Measurements from ENCODE around the gene TMEM222.

Gene TMEM222

DNA sequence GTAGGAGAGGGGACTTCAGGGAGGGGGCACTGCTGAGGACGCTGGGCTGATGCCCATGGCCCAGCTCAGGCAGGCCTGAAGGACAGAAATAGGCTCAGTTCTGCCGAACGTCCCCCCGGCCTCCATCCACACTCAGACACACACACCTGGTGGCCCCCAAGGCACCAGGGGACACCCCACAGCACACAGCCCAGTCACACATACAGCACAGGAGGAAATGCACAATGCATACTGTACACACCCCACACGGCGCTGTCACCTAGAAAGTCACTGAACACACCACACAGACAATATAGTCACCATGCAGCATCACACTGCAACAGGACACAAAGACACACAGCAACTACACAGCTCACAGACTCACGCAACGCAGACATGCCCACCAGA, 20.4 kb downstream of the TMEM222 start:
- DNase-seq (ENCODE audit: low read depth in 2 of 2) = no peak

DNA sequence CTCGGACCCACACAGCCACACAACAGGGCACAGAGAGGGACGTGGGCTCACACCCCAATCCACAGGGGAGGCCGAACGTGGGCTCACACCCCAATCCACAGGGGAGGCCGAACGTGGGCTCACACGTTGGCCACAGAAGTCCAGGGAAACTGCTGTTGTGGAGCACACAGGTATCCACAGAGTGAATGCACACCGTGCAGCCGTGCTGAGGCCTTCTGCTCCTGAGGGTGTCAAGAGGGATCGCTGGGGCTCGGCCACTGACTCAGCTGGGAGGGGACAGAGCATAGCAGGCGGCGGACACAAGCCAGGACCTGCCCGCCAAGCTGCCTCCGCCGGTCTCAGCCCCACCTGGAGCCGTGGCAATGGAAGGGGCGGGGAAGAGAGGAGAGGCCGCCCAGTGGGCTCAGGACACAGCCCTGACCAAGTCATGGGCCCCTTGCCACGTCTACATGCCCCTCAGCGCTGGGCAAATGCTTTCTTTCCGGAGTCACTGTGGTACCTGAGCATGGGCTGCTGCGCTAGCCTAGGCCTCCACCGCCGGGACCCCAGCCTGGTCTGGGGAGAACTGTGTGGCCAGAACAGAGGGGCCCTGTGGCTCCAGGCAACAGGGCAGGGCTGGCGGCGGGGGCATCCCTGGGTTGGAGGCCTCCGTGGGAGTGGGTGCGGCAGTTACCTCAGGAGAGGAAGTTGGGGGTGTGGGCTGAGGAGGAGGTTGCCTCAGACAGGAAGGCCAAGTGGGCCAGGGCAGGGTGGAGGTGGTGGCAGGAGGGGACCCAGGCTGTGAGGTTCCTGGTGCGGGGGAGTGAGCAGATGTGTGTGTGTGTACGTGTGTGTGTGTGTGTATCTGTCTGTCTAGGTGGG, 21.0 kb downstream of the TMEM222 start:
- DNase-seq (ENCODE audit: low read depth in 2 of 2) = peak; percentile 64 to 78

DNA sequence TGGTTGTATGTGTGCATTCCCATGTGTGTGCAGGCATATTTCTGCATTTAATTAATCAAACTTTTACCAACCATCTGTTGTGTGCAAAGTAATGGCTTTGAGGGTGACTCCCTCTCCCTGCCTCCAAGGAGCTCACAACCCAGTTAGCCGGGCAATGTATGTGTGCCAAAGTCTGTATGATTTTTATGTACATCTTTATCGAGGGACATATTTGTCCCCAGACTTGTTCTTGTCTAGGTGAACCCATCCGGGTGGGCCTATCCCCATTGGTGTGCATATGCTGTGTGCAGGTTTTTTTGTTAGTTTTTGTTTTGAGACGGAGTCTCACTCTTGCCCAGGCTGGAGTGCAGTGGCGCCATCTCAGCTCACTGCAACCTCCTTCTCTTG, 21.7 kb downstream of the TMEM222 start:
- DNase-seq (ENCODE audit: low read depth in 2 of 2) = no peak

DNA sequence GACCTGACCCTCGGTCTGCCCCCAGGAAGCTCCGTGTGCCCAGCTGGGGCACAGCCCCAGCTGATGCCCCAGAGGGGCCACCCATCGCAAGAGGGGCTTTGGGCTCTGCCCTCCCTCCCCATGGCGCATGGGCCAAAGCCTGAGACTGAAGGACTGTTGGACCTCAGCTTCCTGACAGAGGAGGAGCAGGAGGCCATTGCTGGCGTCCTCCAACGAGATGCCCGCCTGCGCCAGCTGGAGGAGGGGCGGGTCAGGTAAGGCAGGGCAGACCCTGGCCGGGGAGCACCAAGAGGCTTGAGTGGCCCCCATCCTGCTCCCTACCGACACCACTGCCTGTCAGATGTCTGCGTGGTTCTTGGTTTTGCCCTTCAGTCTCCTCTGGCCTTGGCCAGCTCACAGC, 23.3 kb downstream of the TMEM222 start:
- no peak for DNase-seq (ENCODE audit: low read depth in 2 of 2)

DNA sequence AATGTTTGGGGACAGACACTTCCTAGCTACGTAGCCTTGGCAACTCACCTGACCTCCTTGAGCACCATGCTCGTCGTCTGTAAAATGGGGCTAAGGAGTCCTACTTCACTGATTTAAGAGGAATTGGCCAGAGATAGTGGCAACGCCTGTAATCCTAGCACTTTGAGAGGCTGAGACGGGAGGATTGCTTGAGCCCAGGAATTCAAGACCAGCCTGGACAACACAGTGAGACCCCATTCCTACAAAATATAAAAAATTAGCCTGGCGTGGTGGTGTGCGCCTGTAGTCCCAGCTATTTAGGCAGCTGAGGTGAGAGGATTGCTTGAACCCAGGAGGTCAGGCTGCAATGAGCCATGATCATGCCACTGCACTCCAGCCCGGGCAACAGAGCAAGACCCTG, 24.4 kb downstream of the TMEM222 start:
- no peak for DNase-seq (ENCODE audit: low read depth in 2 of 2)

DNA sequence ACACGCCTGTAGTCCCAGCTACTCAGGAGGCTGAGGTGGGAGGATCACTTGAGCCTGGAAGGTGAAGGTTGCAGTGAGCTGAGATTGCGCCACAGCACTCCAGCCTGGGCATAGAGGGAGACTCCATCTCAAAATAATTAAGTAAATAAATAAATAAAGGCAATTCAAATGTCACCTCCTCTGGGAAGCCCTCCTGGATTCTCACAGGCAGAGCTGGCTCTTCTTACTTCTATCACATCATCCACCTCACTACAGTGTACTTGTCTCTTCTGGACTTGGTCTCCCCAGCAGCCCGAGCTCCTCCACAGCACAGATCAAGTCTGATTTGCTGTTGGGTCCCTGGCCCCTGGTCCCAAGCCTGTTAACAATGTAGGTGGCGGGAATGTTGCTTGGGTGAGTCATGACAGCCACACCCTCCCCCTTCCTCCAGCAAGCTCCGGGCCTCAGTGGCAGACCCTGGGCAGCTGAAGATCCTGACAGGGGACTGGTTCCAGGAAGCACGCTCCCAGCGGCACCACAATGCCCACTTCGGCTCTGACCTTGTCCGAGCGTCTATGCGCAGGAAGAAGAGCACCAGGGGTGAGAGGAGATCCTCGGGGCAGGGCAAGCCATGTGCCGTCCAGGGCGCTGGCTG, 25.1 kb downstream of the TMEM222 start:
- no peak for DNase-seq (ENCODE audit: low read depth in 2 of 2)

DNA sequence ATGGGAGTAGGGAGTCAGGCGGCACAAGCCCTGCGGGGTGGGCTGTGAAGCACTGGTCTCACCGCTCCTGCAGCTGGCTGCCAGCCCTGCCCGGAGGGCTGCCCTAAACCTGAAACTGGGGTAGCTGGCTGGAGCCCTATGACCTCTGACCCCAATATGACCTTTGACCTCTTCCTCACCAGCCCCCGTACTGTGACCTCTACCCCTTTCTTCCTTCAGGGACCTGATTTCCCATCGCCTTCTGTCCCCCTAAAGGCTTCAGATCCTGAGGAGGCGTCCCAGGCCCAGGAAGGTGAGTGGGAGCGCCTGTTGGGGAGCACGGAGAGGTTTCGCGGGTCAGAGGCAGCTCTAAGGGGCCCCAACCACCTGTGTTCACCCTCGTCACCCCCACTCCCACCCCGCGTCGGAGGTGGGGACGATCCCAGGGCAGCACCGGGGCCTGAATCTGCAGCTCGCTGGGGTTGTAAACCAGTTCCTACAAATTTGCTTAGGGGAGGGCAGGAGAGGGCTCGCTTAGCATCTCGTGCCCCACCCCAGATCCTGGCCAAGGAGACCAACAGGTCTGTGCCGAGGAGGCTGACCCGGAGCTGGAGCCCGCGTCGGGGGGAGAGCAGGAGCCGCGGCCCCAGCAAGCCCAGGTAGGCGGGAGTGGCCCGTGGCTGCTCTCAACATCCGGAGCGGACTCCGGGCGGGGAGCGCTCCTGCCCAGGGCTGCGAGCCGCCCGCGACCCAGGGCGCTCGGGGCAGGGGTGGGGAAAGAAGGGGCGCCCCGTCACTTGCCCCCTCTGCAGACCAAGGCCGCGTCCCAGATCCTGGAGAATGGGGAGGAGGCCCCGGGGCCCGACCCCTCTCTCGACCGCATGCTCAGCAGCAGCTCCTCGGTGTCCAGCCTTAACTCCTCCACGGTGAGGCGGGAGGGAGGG, 27.2 kb downstream of the TMEM222 start:
- no peak for DNase-seq (ENCODE audit: low read depth in 2 of 2)

DNA sequence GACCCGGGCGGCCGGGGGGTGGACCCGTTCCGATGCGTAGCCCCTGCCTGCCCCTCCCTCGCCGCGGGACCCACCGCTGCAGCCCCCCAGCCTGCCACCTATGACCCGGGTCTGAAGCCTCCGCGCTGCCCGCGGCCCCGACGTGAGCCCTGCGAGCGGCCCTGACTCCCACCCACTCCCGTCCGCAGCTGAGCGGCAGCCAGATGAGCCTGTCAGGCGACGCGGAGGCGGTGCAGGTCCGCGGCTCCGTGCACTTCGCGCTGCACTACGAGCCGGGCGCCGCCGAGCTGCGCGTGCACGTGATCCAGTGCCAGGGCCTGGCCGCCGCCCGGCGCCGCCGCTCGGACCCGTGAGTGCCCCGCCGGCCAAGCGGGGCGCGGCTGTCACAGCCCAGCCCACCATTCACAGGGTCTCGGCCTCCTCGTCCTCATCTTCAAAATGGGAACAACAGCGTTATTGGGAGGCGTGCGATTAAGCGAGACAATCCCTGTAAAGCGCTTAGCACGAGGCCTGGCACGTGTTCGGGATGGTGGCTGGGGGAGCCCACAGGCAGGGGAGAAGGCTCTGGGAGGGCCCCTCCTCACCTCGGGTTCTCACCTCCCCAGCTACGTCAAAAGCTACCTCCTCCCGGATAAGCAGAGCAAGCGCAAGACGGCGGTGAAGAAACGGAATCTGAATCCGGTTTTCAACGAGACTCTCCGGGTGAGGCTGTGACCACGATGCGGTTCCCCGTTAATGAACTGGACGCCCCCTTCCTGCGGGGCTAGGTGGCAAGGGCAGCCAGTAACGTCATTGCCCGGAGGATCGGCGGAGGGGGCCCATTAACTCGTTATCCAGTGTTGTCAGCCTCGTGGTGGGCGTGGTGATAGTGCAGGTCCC, 28.1 kb downstream of the TMEM222 start:
- no peak for DNase-seq (ENCODE audit: low read depth in 2 of 2)

DNA sequence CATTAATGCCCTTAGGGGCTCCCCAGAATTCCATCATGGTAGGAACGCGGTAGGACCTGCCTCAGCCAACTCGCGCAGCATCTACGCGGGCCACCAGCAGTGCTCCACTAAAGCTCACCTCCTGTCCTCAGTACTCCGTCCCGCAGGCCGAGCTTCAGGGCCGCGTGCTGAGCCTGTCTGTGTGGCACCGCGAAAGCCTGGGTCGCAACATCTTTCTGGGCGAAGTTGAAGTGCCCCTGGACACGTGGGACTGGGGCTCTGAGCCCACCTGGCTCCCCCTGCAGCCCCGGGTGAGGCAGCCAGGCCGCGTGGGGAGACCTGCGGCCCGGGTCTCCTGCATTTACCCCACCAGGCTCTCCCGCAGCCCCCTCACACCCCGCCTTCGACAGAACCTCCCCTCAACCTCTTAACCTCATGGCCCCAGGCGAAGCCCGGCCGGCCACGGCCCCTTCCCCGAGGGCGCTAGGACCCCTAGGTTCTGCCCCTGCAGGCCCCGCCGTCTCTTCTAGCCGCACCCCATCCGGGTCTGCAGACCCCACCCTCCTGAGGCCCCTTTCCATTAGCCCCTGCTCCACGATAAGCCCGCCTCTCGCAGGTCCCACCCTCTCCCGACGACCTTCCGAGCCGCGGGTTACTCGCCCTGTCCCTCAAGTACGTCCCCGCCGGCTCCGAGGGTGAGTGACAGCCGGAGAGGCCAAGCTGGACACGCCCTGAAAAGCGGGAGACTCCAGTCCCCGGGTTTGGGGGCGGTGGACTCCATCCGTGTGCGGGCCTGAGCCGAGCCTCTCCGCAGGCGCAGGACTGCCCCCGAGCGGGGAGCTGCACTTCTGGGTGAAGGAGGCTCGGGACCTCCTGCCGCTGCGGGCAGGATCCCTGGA, 28.9 kb downstream of the TMEM222 start:
- no peak for DNase-seq (ENCODE audit: low read depth in 2 of 2)

DNA sequence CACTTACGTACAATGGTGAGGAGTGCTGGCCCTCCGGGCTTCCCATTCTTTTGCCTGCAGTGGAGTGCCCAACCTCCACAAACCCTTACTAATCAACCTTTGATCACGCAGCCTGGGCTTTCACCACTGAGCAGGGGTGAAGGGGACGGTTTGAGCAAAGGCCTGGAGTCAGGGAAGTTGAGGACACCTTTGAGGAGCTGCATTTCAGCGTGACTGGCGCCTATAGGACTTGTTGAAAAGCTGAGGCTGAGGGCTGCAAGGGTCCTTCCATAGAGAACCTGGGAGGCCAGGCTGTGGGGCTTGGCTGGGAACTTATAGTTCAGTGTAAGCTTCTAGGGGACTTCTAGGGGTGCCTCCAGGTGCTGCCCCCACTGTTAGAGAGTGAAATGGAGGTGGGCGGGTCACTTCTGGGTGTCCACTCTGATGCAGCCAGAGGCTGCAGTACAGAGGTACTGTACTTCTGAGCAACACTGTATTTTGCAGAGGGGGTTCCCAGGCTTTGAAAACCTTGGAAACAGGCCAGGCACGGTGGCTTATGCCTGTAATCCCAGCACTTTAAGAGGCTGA, 29.7 kb downstream of the TMEM222 start:
- DNase-seq (ENCODE audit: low read depth in 2 of 2) = no peak

DNA sequence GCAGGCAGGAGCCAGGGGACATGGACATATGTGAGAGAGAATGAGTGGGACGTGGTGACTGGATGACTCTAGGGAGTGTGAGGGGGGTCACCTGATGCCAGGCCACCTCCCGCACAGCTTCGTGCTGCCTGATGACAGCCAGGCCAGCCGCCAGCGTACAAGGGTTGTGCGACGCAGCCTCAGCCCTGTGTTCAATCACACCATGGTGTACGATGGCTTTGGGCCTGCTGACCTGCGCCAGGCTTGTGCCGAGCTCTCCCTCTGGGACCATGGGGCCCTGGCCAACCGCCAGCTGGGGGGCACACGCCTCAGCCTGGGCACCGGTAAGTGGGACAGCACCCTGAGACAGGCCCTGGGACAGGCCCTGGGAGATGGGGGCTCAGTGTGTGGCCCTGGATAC, 31.2 kb downstream of the TMEM222 start:
- DNase-seq (ENCODE audit: low read depth in 2 of 2) = no peak

DNA sequence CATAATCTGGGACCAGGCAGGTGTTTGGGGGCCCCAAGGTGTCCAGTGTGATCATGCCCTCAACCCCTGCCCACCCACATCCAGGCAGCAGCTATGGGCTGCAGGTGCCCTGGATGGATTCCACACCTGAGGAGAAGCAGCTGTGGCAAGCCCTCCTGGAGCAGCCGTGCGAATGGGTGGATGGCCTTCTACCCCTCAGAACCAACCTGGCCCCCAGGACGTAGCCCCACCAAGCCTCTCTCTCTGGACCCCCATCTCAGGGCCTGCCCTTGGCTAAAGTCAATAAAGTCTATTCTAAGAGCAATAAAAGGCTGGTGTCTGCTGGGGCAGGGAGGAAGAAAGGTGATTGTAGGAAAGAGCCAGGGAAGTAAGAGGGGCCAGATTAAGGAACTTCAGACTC, 31.7 kb downstream of the TMEM222 start:
- DNase-seq (ENCODE audit: low read depth in 2 of 2) = no peak

DNA sequence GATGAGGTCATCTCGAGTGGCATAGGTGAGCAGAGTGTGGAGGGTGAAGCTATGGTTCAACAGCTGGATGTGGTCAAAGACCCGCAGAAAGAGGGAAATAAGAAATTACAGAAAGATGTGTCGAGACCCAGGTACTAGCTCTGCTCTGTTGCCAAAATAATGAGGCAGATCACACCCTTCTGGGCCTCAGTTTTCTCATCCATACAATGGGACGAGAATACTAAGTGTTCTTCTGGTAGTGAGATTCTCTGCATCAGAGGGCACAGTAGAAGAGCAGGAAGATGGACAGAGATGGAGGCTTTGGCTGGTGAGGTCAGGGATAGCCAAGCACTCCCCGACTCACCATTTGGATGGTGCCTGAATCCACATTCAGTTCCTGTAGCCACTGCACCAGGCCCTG, 33.7 kb downstream of the TMEM222 start:
- DNase-seq (ENCODE audit: low read depth in 2 of 2) = no peak

DNA sequence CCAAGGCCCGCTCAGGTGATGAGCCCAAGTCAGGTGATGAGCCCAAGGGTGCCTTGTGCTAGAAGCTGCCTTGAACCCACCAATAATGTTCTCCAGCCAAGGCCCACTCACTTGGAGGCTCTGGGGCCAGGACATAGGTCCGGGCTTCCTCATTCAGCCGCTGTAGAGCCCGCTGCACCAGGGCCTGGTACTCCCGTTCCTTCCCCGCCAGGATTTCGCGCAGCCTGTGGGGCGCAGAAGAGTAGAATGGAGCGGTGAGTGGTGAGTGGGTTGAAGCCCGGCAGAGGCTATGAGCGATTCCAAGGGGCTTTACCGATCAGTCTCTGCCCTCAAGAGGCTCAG, 34.3 kb downstream of the TMEM222 start:
- no peak for DNase-seq (ENCODE audit: low read depth in 2 of 2)

DNA sequence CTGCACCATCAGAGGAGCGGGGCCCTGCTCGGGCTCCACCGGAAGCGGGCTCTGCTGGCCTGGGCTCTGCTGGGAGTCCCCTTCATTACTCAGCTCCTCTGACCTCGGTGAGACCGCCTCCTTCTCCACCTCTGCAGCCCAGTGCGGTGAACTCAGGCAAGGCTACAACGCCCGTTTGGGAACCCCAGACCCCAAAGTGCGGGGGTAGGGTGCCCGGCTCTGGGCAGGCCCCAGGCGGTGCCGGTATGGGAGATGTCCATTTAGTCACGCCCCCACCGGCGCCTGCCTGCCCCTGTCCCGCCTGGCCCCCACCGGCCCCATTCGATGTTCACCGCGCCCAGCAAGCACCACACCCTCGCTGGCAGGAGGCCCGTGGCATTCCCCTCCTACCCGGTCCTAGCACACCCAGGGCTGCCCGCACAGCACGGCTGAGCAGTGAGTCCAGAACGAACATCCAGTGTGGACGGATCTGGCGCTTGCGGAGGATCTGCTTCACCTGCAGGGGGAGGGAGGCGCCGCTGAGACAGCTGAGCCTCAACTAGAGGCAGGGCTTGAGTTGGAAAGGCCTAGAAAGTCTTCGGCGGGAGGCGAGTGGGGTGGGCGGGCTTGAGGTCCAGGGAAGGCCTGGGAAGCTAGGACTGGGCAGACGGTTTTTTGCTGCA, 34.8 kb downstream of the TMEM222 start:
- no peak for DNase-seq (ENCODE audit: low read depth in 2 of 2)

DNA sequence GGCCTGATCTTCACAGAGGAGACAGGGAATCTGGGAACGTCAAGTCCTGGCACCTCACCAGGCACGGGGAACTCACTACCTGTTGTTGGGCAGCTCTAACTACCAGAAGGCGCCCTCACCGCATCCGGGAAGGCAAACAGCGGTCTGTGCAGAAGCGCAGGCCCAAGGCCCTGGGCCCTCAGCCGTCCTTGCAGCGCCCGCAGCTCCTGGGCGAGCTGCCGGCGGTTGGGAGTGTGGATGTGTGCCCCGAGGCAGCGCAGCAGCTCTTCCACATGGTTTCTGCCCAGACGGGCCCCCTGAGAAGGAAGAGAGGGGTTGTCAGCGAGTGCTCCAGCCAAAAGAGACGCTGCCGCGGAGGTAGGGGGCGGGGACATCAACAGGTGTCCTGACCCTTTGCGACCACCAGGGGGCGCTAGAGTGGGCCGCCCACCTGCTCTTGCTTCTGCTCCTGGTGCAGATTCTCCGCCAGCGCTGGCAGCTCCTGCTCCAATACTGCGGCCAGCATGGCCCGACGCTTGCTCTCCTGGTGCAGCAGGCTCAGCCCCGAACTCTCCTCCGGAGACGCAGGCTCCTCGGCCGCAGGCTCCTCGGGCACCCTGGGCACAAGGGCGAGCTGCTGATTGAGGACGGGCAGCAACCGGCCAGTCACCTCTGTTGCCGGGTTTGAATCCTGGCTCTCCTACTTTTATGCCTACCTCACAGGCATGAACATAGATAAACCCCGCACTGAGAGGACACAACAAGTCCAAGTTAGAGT, 35.5 kb downstream of the TMEM222 start:
- peak in 1 of 2 donors; percentile 52 for DNase-seq (ENCODE audit: low read depth in 2 of 2)

DNA sequence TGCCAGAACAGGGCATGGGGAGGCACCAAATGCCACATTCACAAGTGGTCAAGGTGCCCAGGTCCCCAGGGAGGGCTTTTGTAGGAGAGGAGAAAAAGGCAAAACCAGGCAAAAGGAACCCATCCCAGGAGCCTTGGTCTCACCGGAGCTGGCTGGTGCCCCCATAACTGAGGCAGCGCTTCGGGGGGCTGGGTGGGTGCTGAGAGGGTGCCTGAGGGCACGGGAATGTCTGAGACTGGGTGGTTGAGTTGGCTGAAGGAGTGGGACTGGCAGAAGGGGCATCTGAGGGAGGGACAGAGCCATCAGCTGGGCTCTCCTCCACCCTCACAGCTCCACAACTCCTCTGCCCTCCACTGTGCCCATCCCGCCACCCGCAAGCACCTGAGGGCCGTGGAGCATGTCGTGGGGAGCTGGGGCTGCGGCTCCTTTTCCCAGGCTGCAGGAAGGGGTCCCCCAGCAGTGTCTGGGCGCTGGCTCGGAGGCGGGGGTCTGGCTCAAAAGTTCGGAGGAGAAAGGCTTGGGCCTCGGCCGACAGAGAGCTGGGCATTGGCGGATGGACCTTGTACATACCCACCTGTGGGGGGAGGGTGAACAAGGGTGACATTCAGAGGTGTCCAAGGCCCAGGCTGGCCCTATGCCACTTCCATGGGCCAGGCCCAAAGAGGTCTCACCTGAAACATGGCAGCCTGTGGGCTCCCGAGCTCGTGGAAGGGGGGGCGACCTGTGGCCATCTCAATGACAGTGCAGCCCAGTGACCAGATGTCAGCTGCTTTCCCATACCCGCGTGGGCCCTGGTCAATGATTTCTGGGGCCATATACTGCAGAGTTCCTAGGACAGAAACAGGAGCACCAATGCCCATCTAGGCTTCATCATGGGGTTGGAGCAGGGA, 36.3 kb downstream of the TMEM222 start:
- no peak for DNase-seq (ENCODE audit: low read depth in 2 of 2)

DNA sequence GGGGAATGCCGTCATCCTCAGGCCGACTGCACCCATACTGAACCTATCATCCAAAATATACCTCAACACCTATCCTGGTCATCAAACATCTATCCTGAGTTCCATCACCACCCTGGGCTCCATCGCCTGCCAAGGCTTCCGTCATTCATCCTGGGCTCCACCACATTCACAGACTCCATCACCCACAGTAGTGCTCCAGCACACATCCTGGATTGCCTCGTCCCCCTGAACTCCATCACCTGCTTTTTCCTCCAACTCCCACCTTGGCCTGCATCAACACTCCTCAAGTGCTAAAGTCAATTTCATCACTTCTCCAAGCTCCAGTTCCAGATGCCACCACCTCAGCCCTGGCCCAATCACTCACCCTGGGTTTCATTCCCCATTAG, 37.0 kb downstream of the TMEM222 start:
- no peak for DNase-seq (ENCODE audit: low read depth in 2 of 2)

Measured in stimulated activated CD8-positive, alpha-beta memory T cell treated with anti-CD3 and anti-CD28 coated beads, Interleukin-15, amount 100 ng/mL, for 4 hours (primary cell).